AG09309 (cell line): ENCODE results near the gene SSC5D.
A peak's percentile ranks its signal among the peaks of the same experiment; 100 is the strongest.

Source experiments
- DNase-seq: peaks from one replicate; pipeline ENCODE4 v3.0.0-alpha.2; 2010; ENCODE audit warnings: low read depth
- H3K4me3 ChIP-seq: 2 replicates; pipeline ENCODE4 v1.5.1; 2011; ENCODE audit warnings: mild to moderate bottlenecking, low read depth, low read length, moderate library complexity; ENCODE audit not compliant: control insufficient read depth
- CTCF ChIP-seq: IDR thresholded peaks from 2 replicates; pipeline ENCODE4 v1.5.1; 2011; ENCODE audit warnings: mild to moderate bottlenecking, low read depth, low read length, inconsistent platforms; ENCODE audit not compliant: insufficient read depth, control insufficient read depth; ENCODE audit errors: missing control alignments

Gene SSC5D

GRCh38 chr19:55536951-55537740 is 48.9 kb downstream of the SSC5D start, which contains the start of gene SBK2:
Gene SBK2, minus strand, starts transcription at chr19:55537133. Its CDS starts 839 bp downstream, at chr19:55536294.
- no peak for DNase-seq
- H3K4me3 ChIP-seq, result no peak within 1 kb of the TSS
- peak; percentile 16 for TF ChIP-seq CTCF

GRCh38 chr19:55537741-55538111 is 49.5 kb downstream of the SSC5D start:
- no peak overlapping the region for H3K4me3 ChIP-seq
- no peak for TF ChIP-seq CTCF
- no peak for DNase-seq

- H3K4me3 ChIP-seq, result no peak overlapping the region
- TF ChIP-seq CTCF, result no peak
- no peak for DNase-seq
These were observed 49.9 kb downstream of the SSC5D start for GRCh38 chr19:55538132-55538531.

GRCh38 chr19:55539090-55539984 is 51.1 kb downstream of the SSC5D start:
- no peak for TF ChIP-seq CTCF
- no peak for DNase-seq

GRCh38 chr19:55540619-55541018 is 52.4 kb downstream of the SSC5D start:
- no peak for TF ChIP-seq CTCF
- no peak overlapping the region for H3K4me3 ChIP-seq
- no peak for DNase-seq

More at GRCh38 chr19:55539090-55539984, 51.1 kb downstream of the SSC5D start:
- H3K4me3 ChIP-seq, result no peak overlapping the region

- no peak for TF ChIP-seq CTCF
- no peak for DNase-seq
- H3K4me3 ChIP-seq, result no peak overlapping the region
These were observed 52.9 kb downstream of the SSC5D start for GRCh38 chr19:55541091-55541490.
